Heart left ventricle (tissue), 16 donors: ENCODE data around the gene ADRM1. TPM values are rescaled to one million over a fixed set of nuclear protein-coding genes. Genes with fewer than 3 reads are reported as not detected.

ENCODE experiments used
- ATAC-seq, 4 donors: fragments of 200-7000 bp; cut with Tn5 transposase; one replicate each; pipeline ENCODE4 v1.9.1; 2020 to 2022; ENCODE audit warnings: moderate library complexity in 4 of 4, mild to moderate bottlenecking in 3 of 4, moderate number of reproducible peaks in 1 of 4
- DNase-seq, 5 donors: peaks; one replicate each; pipeline ENCODE4 v3.0.0-alpha.2; 2020
- H3K27ac ChIP-seq, 12 donors: fragments of 200-600 bp; sonication (generic) in 4 of 12; one replicate each; pipeline versions ENCODE4 v1.5.0 to v1.8.0; 2016 to 2022; ENCODE audit warnings: mild to moderate bottlenecking in 2 of 12
- H3K27me3 ChIP-seq, 9 donors: fragments of 200-600 bp; sonication (generic) in 2 of 9; one replicate each; pipeline versions ENCODE4 v1.5.1 to v1.8.0; 2016 to 2022; ENCODE audit warnings: mild to moderate bottlenecking in 3 of 9
- H3K36me3 ChIP-seq, 9 donors: fragments of 200-600 bp; sonication (generic) in 2 of 9; one replicate each; pipeline versions ENCODE4 v1.5.0 to v1.8.0; 2018 to 2022; ENCODE audit warnings: mild to moderate bottlenecking in 2 of 9
- H3K4me1 ChIP-seq, 12 donors: fragments of 200-600 bp; sonication (generic) in 4 of 12; one replicate each; pipeline versions ENCODE4 v1.5.0 to v1.8.0; 2016 to 2022; ENCODE audit warnings: mild to moderate bottlenecking in 3 of 12
- H3K4me3 ChIP-seq, 12 donors: fragments of 200-600 bp; sonication (generic) in 4 of 12; one replicate each; pipeline versions ENCODE4 v1.5.0 to v1.8.0; 2017 to 2022; ENCODE audit warnings: mild to moderate bottlenecking in 9 of 12, moderate library complexity in 4 of 12
- H3K9me3 ChIP-seq, 12 donors: fragments of 200-600 bp; sonication (generic) in 4 of 12; one replicate each; pipeline versions ENCODE4 v1.5.0 to v1.8.0; 2016 to 2022; ENCODE audit warnings: mild to moderate bottlenecking in 1 of 12
- CTCF ChIP-seq, 12 donors: fragments of 200-600 bp; sonication (generic) in 4 of 12; IDR thresholded peaks; one replicate each; pipeline versions ENCODE4 v1.5.0 to v1.8.0; 2018 to 2022; ENCODE audit warnings: antibody characterized with exemption in 12 of 12, mild to moderate bottlenecking in 5 of 12
- POLR2A ChIP-seq, 2 donors: fragments of 450-650 bp; IDR thresholded peaks; one replicate each; pipeline ENCODE4 v1.6.1; 2017; ENCODE audit warnings: antibody characterized with exemption in 2 of 2, mild to moderate bottlenecking in 2 of 2, moderate library complexity in 2 of 2
- WGBS, 4 donors: extraction: QIAGEN DNeasy Blood & Tissue Kit in 2 of 4; methylation state at CpG; one replicate each; pipeline versions ENCODE4 v1.1.5 to v1.1.7; 2013 to 2018; 5-methylcytosine and 5-hydroxymethylcytosine counted together
- intact Hi-C, 10 donors: fragments of 100-400 bp; cut with DNase I; formaldehyde crosslinking; loops; one replicate each; pipeline versions ENCODE4 v1.11.1 to v1.14.2; 2022
- polyA plus RNA-seq, 2 donors: library from polyadenylated mRNA; stranded (reverse); fragments of 200-250 nt; gene quantifications; one replicate each; pipeline ENCODE4 v1.2.3, GENCODE V29; 2013
- total RNA-seq, 9 donors: library from RNA; depleted of rRNA in 2 of 9; stranded (reverse); fragments of >200 nt in 2 of 9; fragmentation: NEBNext Ultra II Directional in 3 of 9; extraction: Animal tissue kit (Norgen Biotek cat#: 25700) in 3 of 9; gene quantifications; one replicate each; pipeline versions ENCODE4 v1.1.0 to v1.2.4, GENCODE V29; 2016 to 2023
- donor health status: ischemic (EF 13 %, LVEDD 7.1; RV severe dilation, severe dysfunction).
- donor health status: healthy with polysubstance abuse.
- donor health status: DM: no; HTN: yes; CAD: no.
- donor health status: DM: no; HTN: no; CAD: no.
- donor health status: ischemic (EF 25% LVEDD 6.9; RV normal size, moderate dysfunction).
- donor health status: ischemic (EF 25% LVEDD 5.7; RV mildly dilated, moderate dysfunction).
- donor health status: healthy.
- donor health status: DM: yes; HTN: yes; CAD: no.
- donor health status: ischemic (EF 35%, LVEDD 5.7; RV mildly dilated, moderate dysfunction).
- donor health status: nonischemic (EF 11% LVEDD 7.7; RV severe dilation, severe dysfunction).
- donor health status: DM: yes; HTN: yes; CAD: no.
- donor health status: PGD.
- donor health status: ischemic (EF 29% LVEDD 5.4; RV normal size, mild dysfunction).
- donor health status: nonischemic (EF 23%, LVEDD 6.1; RV moderate dilation, normal function).

The ADRM1 gene
- total and polyA plus RNA-seq, 11 donors, result 66.8 to 218 (median 79.9) TPM

DNA sequence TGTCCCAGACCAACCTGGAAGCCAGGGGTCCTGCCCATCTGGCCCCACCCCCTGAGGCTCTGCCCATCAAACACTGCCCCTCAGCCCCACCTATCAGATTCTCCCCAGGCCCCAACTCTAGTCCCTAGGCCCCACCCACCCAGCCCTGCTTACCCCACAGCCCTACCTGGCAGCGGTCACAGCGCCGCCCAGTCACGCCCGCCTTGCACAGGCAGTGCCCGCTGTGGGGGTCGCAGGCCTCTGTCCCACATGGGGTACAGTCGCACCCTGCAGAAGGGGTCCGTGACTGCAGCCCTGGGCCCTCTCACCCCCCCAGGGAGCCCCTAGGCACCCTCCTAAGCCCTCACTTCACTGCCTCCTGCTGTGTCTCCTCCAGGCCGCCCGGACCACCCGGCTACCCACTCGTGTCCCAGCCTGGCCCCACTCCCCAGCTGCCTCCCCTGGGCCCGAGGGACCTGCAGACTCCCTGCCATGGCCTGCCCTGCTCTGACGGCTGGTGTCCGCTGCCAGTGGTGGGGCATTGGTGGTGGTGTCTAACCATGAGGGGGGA lies 19.8 kb downstream of the ADRM1 start:
- no peak for ATAC-seq
- no peak for TF ChIP-seq CTCF (IDR thresholded peaks at IDR 0.05)
- TF ChIP-seq POLR2A (IDR thresholded peaks at IDR 0.05), result no peak
- intact Hi-C loops, result no loop called here
- DNase-seq, result no peak
- no peak overlapping the region for H3K4me3 ChIP-seq
- WGBS, 4 donors, result 92 to 95% (median 93%) methylated on average over 16 of the region's 16 CpGs
- H3K4me1 ChIP-seq, result no peaks in the 10 kb centered on the region
- H3K27me3 ChIP-seq, result no peaks in the 10 kb centered on the region
- no peak overlapping the region for H3K27ac ChIP-seq
- peaks cover 0 to 82% (median 68%) of the 10 kb centered on the region in 9 donors for H3K36me3 ChIP-seq
- H3K9me3 ChIP-seq, result no peaks in the 10 kb centered on the region

DNA sequence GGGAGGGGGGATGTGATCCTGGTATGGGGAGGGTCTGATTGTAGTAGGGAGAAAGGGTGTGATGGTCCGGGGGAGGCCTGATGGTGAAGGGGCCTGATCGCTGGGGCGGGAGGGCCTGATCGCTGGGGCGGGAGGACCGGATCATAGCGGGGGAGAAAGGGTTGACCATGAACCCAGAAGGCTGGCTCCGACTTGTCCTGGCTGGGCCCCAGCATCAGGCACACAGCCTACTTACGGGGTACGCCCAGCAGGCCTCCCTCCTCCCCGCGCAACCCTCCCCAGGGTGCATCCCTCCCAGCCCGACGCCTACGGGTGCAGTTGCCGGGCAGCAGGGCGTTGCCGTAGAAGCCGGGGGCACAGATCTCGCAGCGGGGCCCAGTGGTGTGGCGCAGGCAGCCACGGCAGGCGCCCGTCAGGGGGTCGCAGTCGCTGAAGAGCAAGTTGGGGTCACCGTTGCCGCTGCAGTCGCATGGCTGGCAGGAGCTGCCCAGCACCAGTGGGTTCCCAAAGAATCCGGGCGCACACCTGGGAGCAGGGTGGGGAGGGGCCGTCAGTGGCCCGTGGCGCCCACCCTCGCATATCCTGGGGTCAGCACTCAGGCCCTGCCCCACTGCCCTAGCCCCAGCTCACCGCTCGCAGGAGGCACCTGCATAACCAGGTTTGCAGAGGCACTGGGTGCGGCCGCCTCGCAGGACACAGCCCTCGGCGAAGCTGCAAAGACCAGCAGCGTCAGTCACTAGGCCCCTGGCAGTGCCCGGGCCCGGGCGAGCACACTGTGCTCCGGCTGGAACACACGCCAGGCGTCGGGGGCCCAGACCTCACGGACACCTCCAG lies 20.6 kb downstream of the ADRM1 start:
- no peak for TF ChIP-seq POLR2A (IDR thresholded peaks at IDR 0.05)
- TF ChIP-seq CTCF (IDR thresholded peaks at IDR 0.05), result no peak
- intact Hi-C loops, result no loop called here
- peaks cover 3 to 89% (median 75%) of the 10 kb centered on the region in 9 donors for H3K36me3 ChIP-seq
- no peaks in the 10 kb centered on the region for H3K9me3 ChIP-seq
- DNase-seq, result no peak
- no peaks in the 10 kb centered on the region for H3K4me1 ChIP-seq
- H3K27me3 ChIP-seq, result no peaks in the 10 kb centered on the region
- H3K27ac ChIP-seq, result no peak overlapping the region
- 89 to 94% (median 92%) methylated on average over 24 to 52 of the region's 52 CpGs for WGBS, 4 donors
- no peak overlapping the region for H3K4me3 ChIP-seq
- ATAC-seq, result no peak

GRCh38 chr20:62323980-62324906 lies 21.4 kb downstream of the ADRM1 start:
- intact Hi-C loops, result no loop called here
- H3K4me1 ChIP-seq, result no peaks in the 10 kb centered on the region
- H3K27me3 ChIP-seq, result no peaks in the 10 kb centered on the region
- WGBS, 4 donors, result 81 to 83% (median 82%) methylated on average over 18 to 25 of the region's 25 CpGs
- no peak overlapping the region for H3K4me3 ChIP-seq
- peaks cover 3 to 89% (median 75%) of the 10 kb centered on the region in 9 donors for H3K36me3 ChIP-seq
- no peak overlapping the region for H3K27ac ChIP-seq
- no peak for TF ChIP-seq POLR2A (IDR thresholded peaks at IDR 0.05)
- ATAC-seq (no peak), DNase-seq (peak in 2 of 5 donors; percentile 19 to 61)
- no peaks in the 10 kb centered on the region for H3K9me3 ChIP-seq

DNA sequence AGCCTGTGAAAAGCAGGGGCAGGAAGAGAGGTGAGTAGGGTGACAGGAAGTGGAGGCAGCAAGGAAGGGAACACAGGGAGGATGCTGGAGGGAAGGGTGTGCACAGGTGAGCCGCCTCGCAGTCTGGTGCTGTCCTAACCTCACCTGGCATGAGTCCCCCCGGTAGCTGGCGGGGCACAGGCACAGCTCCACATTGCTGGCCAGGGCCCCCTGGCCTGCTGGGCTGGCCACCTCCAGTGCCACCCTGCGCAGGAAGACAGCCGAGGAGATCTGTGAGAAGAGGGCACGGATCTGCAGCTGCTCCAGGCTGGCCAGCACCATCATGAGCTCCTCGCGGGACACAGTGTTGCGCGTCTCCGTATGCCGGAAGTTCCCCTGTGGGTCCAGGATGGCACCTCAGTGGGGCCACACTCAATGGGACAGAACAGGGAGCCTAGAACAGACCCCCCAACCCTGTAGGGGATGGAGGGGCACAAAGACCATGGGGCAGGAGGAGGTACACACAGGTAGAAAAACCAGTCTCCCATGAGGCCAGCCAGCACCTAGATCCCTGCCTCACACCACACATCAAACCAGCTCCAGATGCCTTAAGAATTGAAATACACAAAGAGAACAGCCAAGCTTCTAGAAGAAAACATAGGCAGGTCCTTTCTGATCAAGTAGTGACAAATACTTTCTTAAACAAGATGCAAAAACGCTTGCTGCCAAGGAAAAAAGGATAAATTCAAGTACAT lies 22.5 kb downstream of the ADRM1 start:
- intact Hi-C loops, result no loop called here
- 87 to 96% (median 88%) methylated on average over 8 to 14 of the region's 14 CpGs for WGBS, 4 donors
- DNase-seq (peak in 2 of 5 donors; percentile 9 to 46), ATAC-seq (no peak)
- Histone ChIP-seq H3K27me3 (no peaks in the 10 kb centered on the region), H3K9me3 (no peaks in the 10 kb centered on the region), H3K4me1 (no peaks in the 10 kb centered on the region), H3K4me3 (no peak overlapping the region), H3K36me3 (peaks cover 3 to 92% (median 75%) of the 10 kb centered on the region in 9 donors), H3K27ac (no peak overlapping the region)
- TF ChIP-seq CTCF (IDR thresholded peaks at IDR 0.05) (no peak), POLR2A (IDR thresholded peaks at IDR 0.05) (no peak)
